Ovary (tissue), 3 donors: ENCODE results near the gene LEMD1.

Source experiments
- CTCF ChIP-seq, 3 donors: fragments of 450-650 bp in 2 of 3; fragments of 200-600 bp in 1 of 3; IDR thresholded peaks; one replicate each; pipeline versions ENCODE4 v1.5.1 to v1.8.0; 2016 to 2022; ENCODE audit warnings: antibody characterized with exemption in 3 of 3, mild to moderate bottlenecking in 1 of 3
- POLR2A ChIP-seq: fragments of 450-650 bp; IDR thresholded peaks from one replicate; pipeline ENCODE4 v1.6.1; 2017; ENCODE audit warnings: antibody characterized with exemption, mild to moderate bottlenecking, moderate library complexity
- donor health status: DM: no; HTN: no; CAD: no.

GRCh38 chr1:205345761-205346160, 76.1 kb downstream of the LEMD1 start:
- TF ChIP-seq CTCF (IDR thresholded peaks at IDR 0.05): no peak
- TF ChIP-seq POLR2A: no peak
